ENCODE measurements around the gene PIK3R6. TPM values are rescaled to one million over a fixed set of nuclear protein-coding genes. Genes with fewer than 3 reads are reported as not detected.

The PIK3R6 gene
- total and polyA plus RNA-seq, 2 experiments from 2014 or later: 0.11 to 0.24 TPM

DNA sequence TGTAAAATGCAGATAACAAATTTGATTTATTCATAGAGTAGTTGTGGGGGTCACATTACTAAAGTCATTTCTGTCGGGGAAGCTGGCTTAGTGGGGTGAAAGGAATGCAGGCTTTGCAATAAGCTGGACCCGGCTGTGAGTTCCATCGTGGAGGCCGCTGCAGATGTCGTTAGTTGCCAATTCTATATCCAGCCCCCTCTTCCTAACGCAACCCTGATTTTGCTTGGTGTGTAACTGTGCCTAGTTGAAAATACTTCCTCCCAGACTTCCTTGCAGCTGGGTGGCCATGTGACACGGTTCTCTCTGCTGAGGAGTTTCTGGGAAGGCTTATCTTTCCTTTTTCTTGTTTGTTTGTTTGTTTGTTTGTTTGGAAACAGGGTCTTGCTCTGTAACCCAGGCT is 72.8 kb downstream of the PIK3R6 start:
- Histone ChIP-seq H3K4me3 (no peak overlapping the region), H2AFZ (no peak overlapping the region), H3K9me2 (ENCODE audit: insufficient read depth) (no peaks in the 10 kb centered on the region), H3K36me3 (ENCODE audit: insufficient read depth) (no peaks in the 10 kb centered on the region), H3K4me2 (no peak overlapping the region), H3K79me2 (replicated peaks; ENCODE audit: insufficient read depth) (no peaks in the 10 kb centered on the region), H3K4me1 (ENCODE audit: insufficient read depth) (peaks cover 10% of the 10 kb centered on the region; the same call in 1 of the 2 replicates), H3F3A (replicated peaks; ENCODE audit: low read depth) (no peaks in the 10 kb centered on the region; the same call in 1 of the 2 replicates), H3K27me3 (ENCODE audit: insufficient read depth) (no peaks in the 10 kb centered on the region), H3K27ac (ENCODE audit: low read depth) (no peak overlapping the region), H4K20me1 (replicated peaks; ENCODE audit: insufficient read depth) (no peaks in the 10 kb centered on the region)
- H3K27me3 Mint-ChIP-seq (ENCODE audit: insufficient read depth, low read depth, poor library complexity): peaks cover 13% of the 10 kb centered on the region
- H3K4me3 Mint-ChIP-seq: no peak overlapping the region
- ATAC-seq: no peak
- no peak for DNase-seq (ENCODE audit: low spot score)
- H3K4me1 Mint-ChIP-seq: peaks cover 22% of the 10 kb centered on the region
- peaks cover 11% of the 10 kb centered on the region; the same call in 2 of the 3 replicates for H3K36me3 Mint-ChIP-seq (ENCODE audit: low read depth)
- H3K9me3 Mint-ChIP-seq: peaks cover 17% of the 10 kb centered on the region
- no peak overlapping the region for H3K27ac Mint-ChIP-seq
- TF ChIP-seq JUNB (IDR thresholded peaks at IDR 0.05; ENCODE audit: unreplicated experiment): no peak
- TF ChIP-seq NANOG (IDR thresholded peaks at IDR 0.05; ENCODE audit: borderline replicate concordance): no peak
- no peak for TF ChIP-seq ZNF331 (CRISPR knock-in tag; IDR thresholded peaks at IDR 0.05; ENCODE audit: low read depth)
- TF ChIP-seq EZH2 (IDR thresholded peaks at IDR 0.05; ENCODE audit: low read depth, unreplicated experiment): no peak
- no peak for TF ChIP-seq EZH2phosphoT487 (IDR thresholded peaks at IDR 0.05; ENCODE audit: unreplicated experiment)
- TF ChIP-seq, protein P1, sequence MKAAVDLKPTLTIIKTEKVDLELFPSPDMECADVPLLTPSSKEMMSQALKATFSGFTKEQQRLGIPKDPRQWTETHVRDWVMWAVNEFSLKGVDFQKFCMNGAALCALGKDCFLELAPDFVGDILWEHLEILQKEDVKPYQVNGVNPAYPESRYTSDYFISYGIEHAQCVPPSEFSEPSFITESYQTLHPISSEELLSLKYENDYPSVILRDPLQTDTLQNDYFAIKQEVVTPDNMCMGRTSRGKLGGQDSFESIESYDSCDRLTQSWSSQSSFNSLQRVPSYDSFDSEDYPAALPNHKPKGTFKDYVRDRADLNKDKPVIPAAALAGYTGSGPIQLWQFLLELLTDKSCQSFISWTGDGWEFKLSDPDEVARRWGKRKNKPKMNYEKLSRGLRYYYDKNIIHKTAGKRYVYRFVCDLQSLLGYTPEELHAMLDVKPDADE (IDR thresholded peaks at IDR 0.05): no peak
- TF ChIP-seq, protein P2, sequence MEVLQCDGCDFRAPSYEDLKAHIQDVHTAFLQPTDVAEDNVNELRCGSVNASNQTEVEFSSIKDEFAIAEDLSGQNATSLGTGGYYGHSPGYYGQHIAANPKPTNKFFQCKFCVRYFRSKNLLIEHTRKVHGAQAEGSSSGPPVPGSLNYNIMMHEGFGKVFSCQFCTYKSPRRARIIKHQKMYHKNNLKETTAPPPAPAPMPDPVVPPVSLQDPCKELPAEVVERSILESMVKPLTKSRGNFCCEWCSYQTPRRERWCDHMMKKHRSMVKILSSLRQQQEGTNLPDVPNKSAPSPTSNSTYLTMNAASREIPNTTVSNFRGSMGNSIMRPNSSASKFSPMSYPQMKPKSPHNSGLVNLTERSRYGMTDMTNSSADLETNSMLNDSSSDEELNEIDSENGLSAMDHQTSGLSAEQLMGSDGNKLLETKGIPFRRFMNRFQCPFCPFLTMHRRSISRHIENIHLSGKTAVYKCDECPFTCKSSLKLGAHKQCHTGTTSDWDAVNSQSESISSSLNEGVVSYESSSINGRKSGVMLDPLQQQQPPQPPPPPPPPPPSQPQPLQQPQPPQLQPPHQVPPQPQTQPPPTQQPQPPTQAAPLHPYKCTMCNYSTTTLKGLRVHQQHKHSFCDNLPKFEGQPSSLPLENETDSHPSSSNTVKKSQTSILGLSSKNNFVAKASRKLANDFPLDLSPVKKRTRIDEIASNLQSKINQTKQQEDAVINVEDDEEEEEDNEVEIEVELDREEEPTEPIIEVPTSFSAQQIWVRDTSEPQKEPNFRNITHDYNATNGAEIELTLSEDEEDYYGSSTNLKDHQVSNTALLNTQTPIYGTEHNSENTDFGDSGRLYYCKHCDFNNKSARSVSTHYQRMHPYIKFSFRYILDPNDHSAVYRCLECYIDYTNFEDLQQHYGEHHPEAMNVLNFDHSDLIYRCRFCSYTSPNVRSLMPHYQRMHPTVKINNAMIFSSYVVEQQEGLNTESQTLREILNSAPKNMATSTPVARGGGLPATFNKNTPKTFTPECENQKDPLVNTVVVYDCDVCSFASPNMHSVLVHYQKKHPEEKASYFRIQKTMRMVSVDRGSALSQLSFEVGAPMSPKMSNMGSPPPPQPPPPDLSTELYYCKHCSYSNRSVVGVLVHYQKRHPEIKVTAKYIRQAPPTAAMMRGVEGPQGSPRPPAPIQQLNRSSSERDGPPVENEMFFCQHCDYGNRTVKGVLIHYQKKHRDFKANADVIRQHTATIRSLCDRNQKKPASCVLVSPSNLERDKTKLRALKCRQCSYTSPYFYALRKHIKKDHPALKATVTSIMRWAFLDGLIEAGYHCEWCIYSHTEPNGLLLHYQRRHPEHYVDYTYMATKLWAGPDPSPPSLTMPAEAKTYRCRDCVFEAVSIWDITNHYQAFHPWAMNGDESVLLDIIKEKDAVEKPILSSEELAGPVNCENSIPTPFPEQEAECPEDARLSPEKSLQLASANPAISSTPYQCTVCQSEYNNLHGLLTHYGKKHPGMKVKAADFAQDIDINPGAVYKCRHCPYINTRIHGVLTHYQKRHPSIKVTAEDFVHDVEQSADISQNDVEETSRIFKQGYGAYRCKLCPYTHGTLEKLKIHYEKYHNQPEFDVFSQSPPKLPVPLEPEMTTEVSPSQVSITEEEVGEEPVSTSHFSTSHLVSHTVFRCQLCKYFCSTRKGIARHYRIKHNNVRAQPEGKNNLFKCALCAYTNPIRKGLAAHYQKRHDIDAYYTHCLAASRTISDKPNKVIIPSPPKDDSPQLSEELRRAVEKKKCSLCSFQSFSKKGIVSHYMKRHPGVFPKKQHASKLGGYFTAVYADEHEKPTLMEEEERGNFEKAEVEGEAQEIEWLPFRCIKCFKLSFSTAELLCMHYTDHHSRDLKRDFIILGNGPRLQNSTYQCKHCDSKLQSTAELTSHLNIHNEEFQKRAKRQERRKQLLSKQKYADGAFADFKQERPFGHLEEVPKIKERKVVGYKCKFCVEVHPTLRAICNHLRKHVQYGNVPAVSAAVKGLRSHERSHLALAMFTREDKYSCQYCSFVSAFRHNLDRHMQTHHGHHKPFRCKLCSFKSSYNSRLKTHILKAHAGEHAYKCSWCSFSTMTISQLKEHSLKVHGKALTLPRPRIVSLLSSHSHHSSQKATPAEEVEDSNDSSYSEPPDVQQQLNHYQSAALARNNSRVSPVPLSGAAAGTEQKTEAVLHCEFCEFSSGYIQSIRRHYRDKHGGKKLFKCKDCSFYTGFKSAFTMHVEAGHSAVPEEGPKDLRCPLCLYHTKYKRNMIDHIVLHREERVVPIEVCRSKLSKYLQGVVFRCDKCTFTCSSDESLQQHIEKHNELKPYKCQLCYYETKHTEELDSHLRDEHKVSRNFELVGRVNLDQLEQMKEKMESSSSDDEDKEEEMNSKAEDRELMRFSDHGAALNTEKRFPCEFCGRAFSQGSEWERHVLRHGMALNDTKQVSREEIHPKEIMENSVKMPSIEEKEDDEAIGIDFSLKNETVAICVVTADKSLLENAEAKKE (CRISPR knock-in tag; IDR thresholded peaks at IDR 0.05): no peak
- TF ChIP-seq ZNF114 (CRISPR knock-in tag; IDR thresholded peaks at IDR 0.05): no peak
- TF ChIP-seq REST (IDR thresholded peaks at IDR 0.05; ENCODE audit: unreplicated experiment): no peak
